ENCODE data around the gene ACOT7.
"Not testable (repeated sequence)": the region's sequence is repeated elsewhere in the genome, so short reads cannot be mapped to it uniquely, and the experiment has no call there.

Gene ACOT7

GRCh38 chr1:6393400-6394187, at the start of gene ACOT7:
Gene ACOT7, minus strand, starts transcription at chr1:6393767. Its CDS starts 368 bp downstream, at chr1:6393399.
- peak; percentile 80 to 85 for DNase-seq (ENCODE audit: low read depth in 1 of 2, low spot score in 1 of 2)

DNA sequence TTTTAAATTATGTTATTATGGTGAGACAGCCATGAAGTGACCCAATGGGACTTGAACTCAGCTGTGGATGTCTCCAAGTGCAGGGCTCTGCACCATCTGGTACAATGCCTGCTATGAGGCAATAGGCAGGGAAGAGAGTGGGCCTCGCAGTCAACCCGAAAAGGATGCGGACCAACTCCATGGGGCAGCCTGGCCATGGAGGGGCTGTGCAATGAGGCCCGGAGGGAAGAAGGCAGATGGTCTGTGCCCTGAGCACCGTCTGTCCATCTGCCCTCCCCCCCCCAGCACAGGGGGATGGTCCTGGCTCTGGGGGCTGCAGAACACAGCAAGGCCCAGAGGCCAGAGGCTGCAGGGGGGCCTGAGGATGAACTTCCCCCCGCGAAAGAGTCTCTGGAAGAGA, 48.0 kb upstream of the ACOT7 start:
- no peak for DNase-seq (ENCODE audit: low read depth in 1 of 2, low spot score in 1 of 2)

DNA sequence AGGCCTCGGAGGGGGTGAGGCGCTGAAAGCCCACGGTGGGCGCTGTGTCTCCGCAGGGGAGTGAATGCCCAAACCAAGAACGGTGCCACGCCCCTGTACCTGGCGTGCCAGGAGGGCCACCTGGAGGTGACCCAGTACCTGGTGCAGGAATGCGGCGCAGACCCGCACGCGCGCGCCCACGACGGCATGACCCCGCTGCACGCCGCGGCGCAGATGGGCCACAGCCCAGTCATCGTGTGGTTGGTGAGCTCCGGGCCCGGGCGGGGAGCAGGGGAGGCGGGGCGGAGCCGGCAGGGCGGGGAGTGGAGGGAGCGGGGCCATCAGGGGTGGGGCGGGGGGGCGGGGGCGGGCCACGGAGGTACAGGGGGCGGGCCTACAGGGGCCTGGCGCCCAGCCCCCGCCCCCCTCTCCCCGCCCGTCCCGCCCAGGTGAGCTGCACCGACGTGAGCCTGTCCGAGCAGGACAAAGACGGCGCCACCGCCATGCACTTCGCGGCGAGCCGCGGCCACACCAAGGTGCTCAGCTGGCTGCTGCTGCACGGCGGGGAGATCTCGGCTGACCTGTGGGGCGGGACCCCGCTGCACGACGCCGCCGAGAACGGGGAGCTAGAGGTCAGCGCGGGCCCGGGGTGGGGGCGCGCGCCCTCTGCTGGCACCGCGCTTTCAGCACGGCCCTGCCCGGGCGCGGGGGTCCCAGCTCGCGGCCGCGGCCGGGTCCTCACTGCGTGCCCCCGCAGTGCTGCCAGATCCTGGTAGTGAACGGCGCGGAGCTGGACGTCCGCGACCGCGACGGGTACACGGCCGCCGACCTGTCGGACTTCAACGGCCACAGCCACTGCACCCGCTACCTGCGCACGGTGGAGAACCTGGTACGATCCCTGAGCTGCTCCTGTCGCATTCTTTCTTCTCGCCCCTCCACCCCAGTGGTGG, 46.9 kb upstream of the ACOT7 start:
- peak; percentile 51 to 65 for DNase-seq (ENCODE audit: low read depth in 1 of 2, low spot score in 1 of 2)

GRCh38 chr1:6438047-6438525, 44.5 kb upstream of the ACOT7 start:
- peak; percentile 53 to 59 for DNase-seq (ENCODE audit: low read depth in 1 of 2, low spot score in 1 of 2)

GRCh38 chr1:6437012-6437700, 43.6 kb upstream of the ACOT7 start:
- not testable (repeated sequence) for DNase-seq (ENCODE audit: low read depth in 1 of 2, low spot score in 1 of 2)

- not testable (repeated sequence) for DNase-seq (ENCODE audit: low read depth in 1 of 2, low spot score in 1 of 2)
These were observed 42.7 kb upstream of the ACOT7 start for GRCh38 chr1:6436277-6436676.

- DNase-seq (ENCODE audit: low read depth in 1 of 2, low spot score in 1 of 2), result no peak
These were observed 42.0 kb upstream of the ACOT7 start for GRCh38 chr1:6435547-6435946.

GRCh38 chr1:6435129-6435528, 41.6 kb upstream of the ACOT7 start:
- no peak for DNase-seq (ENCODE audit: low read depth in 1 of 2, low spot score in 1 of 2)

- no peak for DNase-seq (ENCODE audit: low read depth in 1 of 2, low spot score in 1 of 2)
These were observed 40.6 kb upstream of the ACOT7 start for GRCh38 chr1:6434186-6434585.

DNA sequence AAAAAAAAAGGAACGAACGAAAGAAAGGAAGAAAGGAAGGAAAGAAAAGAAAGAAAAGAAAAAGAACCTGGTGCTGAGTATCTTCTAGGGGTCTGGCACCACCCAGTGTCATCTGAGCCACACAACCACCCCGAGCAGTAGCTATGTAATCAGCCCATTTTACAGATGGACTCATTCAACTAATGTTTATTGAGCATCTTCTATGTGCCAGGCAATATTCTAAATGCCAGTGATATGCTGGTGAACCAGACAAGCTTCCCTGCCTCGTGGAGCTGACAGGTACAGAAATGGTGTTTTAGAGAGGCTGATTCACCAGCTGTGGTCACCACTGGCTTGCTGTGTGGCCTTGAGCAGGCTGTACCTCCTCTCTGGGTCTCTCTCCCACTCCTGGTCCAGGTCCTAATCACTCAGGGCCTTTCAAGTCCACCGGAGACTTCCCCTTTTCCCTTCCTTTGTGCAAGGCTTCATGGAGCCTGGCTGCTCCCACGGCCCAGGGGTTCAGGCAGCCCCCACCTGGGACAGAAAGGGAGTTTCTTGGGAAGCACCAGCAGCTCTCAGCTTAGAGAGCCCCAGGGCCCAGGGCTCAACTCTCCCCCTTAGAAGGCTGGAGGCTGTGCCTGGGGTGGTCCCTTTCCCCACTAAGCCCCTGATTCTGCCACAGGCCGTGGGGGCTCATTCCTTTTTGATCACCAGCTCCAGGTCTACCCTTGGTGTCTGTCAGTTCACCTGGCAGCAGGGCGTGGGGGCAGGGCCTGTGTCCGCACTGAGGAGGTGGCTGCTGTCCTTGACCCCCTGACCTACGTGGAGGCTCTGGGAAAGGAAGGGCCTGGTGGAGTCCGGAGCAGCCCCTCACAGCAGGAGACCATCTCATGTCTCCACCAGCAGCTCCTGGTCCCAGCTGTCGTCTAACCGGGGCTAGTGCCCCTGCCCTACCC, 38.3 kb upstream of the ACOT7 start:
- not testable (repeated sequence) for DNase-seq (ENCODE audit: low read depth in 1 of 2, low spot score in 1 of 2)

GRCh38 chr1:6429660-6430411, 36.3 kb upstream of the ACOT7 start:
- not testable (repeated sequence) for DNase-seq (ENCODE audit: low read depth in 1 of 2, low spot score in 1 of 2)

DNA sequence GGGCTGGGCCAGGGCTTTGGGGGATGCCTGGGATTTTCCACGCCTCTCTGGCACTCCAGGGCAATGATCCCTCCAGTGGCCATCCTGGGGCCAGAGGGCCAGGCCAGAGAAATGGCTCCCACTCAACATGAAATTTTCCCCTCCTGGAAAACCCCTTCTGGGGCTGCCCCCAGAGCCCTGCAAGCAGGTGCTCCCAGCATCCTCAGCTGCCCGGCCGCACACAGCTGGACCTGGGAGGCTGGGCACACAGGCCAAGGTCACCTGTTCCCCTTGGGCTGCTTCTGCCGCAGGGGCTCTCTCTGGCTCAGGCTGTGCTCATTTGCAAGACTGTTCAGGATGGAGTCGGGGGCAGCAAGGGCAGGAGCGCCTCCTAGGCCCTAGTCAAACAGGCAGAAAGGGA, 34.9 kb upstream of the ACOT7 start:
- DNase-seq (ENCODE audit: low read depth in 1 of 2, low spot score in 1 of 2), result not testable (repeated sequence)

DNA sequence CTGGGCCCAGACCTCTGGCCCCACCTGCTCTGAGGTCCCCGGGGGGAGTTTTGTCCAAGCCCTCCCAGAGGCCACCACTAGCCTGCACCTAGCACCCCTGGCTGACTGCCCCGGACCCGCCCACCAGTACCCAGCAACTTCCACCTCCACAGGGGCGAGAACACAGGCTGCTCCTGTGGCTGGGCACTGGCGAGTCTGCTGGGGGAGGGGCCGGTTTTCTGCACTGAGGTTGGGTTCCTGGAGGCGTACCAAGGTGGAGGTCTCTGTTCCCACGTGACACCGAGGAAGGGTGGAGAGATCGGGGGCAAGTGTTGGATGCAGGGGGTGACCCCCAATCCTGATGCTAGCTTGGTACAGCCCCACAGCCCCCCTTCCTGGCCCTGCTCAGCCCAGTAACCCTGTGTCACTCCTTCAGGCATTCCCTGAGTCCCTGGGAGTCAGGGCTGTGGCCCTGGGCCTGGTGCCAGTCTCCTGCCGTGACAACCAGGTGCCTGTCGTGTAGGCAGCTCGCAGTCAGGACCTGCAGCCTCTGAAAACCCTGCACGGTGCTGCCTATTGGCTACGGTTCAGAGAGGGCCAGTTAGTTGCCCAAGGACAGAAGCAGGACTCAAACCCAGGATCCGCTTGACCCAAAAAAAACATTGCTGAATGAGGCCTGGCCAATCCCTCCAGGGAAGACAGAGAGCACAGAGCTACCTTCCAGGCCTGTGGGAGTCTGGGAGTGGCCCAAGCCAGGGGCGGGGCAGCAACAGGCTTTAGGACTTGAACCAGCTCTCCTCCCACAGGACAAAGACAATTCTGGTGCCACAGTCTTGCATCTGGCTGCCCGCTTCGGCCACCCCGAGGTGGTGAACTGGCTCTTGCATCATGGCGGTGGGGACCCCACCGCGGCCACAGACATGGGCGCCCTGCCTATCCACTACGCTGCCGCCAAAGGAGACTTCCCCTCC, 34.1 kb upstream of the ACOT7 start:
- DNase-seq (ENCODE audit: low read depth in 1 of 2, low spot score in 1 of 2), result no peak

DNA sequence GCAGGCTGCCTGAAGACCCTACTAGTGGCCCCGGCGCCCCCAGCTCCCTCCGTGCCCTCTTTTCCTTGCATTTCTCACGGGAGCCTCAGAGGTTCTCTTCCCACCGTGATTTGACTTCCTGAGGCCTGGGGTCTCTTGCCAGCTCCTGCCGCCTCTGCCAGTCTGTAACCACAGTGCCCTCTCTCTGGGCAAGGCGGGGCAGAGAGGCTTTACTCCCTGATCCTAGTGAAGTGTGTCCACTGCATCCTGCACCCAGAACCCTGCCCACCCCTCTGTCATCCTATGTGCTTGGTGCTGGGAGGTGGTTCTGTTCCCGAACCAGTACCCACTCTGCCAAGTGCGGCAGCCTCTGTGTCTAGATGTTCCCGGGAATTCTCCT, 33.4 kb upstream of the ACOT7 start:
- no peak for DNase-seq (ENCODE audit: low read depth in 1 of 2, low spot score in 1 of 2)

GRCh38 chr1:6426277-6426971, 32.9 kb upstream of the ACOT7 start:
- DNase-seq (ENCODE audit: low read depth in 1 of 2, low spot score in 1 of 2), result no peak

- no peak for DNase-seq (ENCODE audit: low read depth in 1 of 2, low spot score in 1 of 2)
These were observed 32.1 kb upstream of the ACOT7 start for GRCh38 chr1:6425658-6426057.

- no peak for DNase-seq (ENCODE audit: low read depth in 1 of 2, low spot score in 1 of 2)
These were observed 31.3 kb upstream of the ACOT7 start, which contains the start of gene ESPN for GRCh38 chr1:6424619-6425593. Gene ESPN, plus strand, starts transcription at chr1:6424776. Its CDS starts 180 bp downstream, at chr1:6424956.

Measured in activated T-helper 1 cell treated with anti-CD3 and anti-CD28 coated beads, Interleukin-2, amount 50 U/mL, for 16 hours (primary cell).